Measurements from ENCODE around the gene PITRM1. TPM values are rescaled to one million over a fixed set of nuclear protein-coding genes. Genes with fewer than 3 reads are reported as not detected.

The PITRM1 gene
- total RNA-seq, 1 experiment from 2014 or later: 83.5 TPM

DNA sequence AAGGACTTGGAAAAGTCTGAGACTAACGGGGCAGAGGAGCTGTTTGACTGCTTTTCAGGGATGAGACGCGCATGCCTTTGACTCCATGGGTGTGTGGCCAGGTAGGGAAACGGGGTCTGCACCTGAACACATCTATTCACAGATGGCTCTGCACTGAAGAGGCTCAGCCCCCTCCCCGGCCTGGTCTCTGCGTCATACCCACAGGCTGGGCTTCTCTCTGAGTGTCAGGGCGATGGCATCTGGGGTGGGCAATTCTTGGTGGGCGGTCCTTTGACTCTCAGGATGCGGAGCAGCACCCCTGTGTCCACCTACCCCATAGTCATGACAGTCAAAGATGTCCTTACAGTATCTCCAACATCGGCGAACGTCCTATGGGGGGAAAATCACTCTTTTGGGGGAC lies 82.2 kb downstream of the PITRM1 start:
- Histone ChIP-seq H3K27ac (ENCODE audit: low read depth, low read length, poor library complexity, severe bottlenecking) (no peak overlapping the region), H3K4me3 (ENCODE audit: low read depth, low read length, poor library complexity, severe bottlenecking) (no peak overlapping the region), H3K9me3 (ENCODE audit: low read depth, low read length, poor library complexity, severe bottlenecking) (no peaks in the 10 kb centered on the region), H3K4me1 (ENCODE audit: insufficient read depth, low read length, poor library complexity, severe bottlenecking) (peaks cover 21% of the 10 kb centered on the region), H3K27me3 (replicated peaks; ENCODE audit: insufficient read depth, low read depth, low read length, poor library complexity) (no peaks in the 10 kb centered on the region), H3K36me3 (ENCODE audit: insufficient read depth, low read length, poor library complexity, severe bottlenecking) (peaks cover 2% of the 10 kb centered on the region)
- TF ChIP-seq, protein P1, sequence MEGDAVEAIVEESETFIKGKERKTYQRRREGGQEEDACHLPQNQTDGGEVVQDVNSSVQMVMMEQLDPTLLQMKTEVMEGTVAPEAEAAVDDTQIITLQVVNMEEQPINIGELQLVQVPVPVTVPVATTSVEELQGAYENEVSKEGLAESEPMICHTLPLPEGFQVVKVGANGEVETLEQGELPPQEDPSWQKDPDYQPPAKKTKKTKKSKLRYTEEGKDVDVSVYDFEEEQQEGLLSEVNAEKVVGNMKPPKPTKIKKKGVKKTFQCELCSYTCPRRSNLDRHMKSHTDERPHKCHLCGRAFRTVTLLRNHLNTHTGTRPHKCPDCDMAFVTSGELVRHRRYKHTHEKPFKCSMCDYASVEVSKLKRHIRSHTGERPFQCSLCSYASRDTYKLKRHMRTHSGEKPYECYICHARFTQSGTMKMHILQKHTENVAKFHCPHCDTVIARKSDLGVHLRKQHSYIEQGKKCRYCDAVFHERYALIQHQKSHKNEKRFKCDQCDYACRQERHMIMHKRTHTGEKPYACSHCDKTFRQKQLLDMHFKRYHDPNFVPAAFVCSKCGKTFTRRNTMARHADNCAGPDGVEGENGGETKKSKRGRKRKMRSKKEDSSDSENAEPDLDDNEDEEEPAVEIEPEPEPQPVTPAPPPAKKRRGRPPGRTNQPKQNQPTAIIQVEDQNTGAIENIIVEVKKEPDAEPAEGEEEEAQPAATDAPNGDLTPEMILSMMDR (conservative IDR thresholded peaks at IDR 0.05; ENCODE audit: low read depth, low read length): no peak
- TF ChIP-seq EZH2 (IDR thresholded peaks at IDR 0.05; ENCODE audit: borderline replicate concordance, low read depth, low read length, poor library complexity, severe bottlenecking): no peak
- DNase-seq (ENCODE audit: low spot score): no peak
- POLR2A ChIA-PET (ENCODE audit: low non-redundant PET): interaction anchor here (0.5 kb wide), 1 partner anchor 23 kb away, joined by 12 read pairs; the partner anchor contains the start of gene PFKP
- CTCF ChIA-PET: no interaction called here
- no TSS peak for BruUV-seq (replicated peaks)
- intact Hi-C loops (cut with micrococcal nuclease; ENCODE audit: unreplicated experiment): no loop called here

Other genes with a start within 250 kb of the PITRM1 start
- 206 and 232 TPM in 2 replicates for gene PFKP, start 105.2 kb downstream of the PITRM1 start, total RNA-seq (2021)